Measurements from ENCODE around the gene RFC2. TPM values are rescaled to one million over a fixed set of nuclear protein-coding genes. Genes with fewer than 3 reads are reported as not detected.

The RFC2 gene
- total and polyA plus RNA-seq, 2 of the 8 experiments (the other 6 are each of a cell fraction or from before 2014, with no cell fraction given): 52.9 to 85.4 TPM

GRCh38 chr7:74207586-74207985 lies 46.6 kb downstream of the RFC2 start:
- H2BK20ac ChIP-seq (ENCODE audit: low read length): no peak overlapping the region
- no peaks in the 10 kb centered on the region for H3K79me2 ChIP-seq (ENCODE audit: control insufficient read depth in 1 of 2, insufficient read depth in 2 of 2, low read length in 2 of 2)
- peak overlapping the region; percentile 85 for H3K4ac ChIP-seq (replicated peaks; ENCODE audit: insufficient read length, low read depth, low read length)
- no peak for FAIRE-seq
- H3K27me3 ChIP-seq (replicated peaks in 1 of 4; ENCODE audit: control insufficient read depth in 3 of 4, extremely low read depth in 1 of 4, insufficient read depth in 3 of 4, low read length in 3 of 4): no peaks in the 10 kb centered on the region
- POLR2A ChIA-PET (ENCODE audit: partially characterized antibody): interaction anchor here (0.6 to 2.6 kb wide), 2 partner anchors 9 to 110 kb away, joined by 3 to 7 read pairs; no protein-coding TSS in a partner anchor
- H3K18ac ChIP-seq (ENCODE audit: extremely low read depth, low read length): no peak overlapping the region
- CTCF ChIA-PET (ENCODE audit: partially characterized antibody): interaction anchor here (0.6 to 11.6 kb wide), 23 partner anchors 8 to 831 kb away, joined by 3 to 132 read pairs (median 8); no protein-coding TSS in a partner anchor
- no peak overlapping the region for H3K23ac ChIP-seq (ENCODE audit: insufficient read length)
- no peak for DNase-seq (ENCODE audit: low read depth in 1 of 2, low spot score in 2 of 2)
- H4K8ac ChIP-seq (ENCODE audit: extremely low read depth, insufficient read depth, low read length): no peak overlapping the region
- H3K23me2 ChIP-seq (ENCODE audit: low read depth, low read length): no peaks in the 10 kb centered on the region; the same call in 1 of the 2 replicates
- no peak overlapping the region for H4K5ac ChIP-seq (ENCODE audit: insufficient read length, low read depth, low read length)
- H3K27ac ChIP-seq (ENCODE audit: low read depth, low read length): no peak overlapping the region
- no peak overlapping the region for H3K4me2 ChIP-seq (ENCODE audit: insufficient read depth in 1 of 2, low read depth in 2 of 2, low read length in 2 of 2)
- no peak for TF ChIP-seq E2F6 (IDR thresholded peaks at IDR 0.05)
- no peak for TF ChIP-seq YY1 (IDR thresholded peaks at IDR 0.05; ENCODE audit: low read depth, low read length)
- no peak overlapping the region for H4K91ac ChIP-seq (replicated peaks; ENCODE audit: insufficient read length, low read length)
- no peaks in the 10 kb centered on the region for H3K9me3 ChIP-seq (ENCODE audit: insufficient read depth in 2 of 2, low read depth in 1 of 2, low read length in 1 of 2)
- no peak overlapping the region for H2BK5ac ChIP-seq (ENCODE audit: low read depth, low read length)
- H4K20me1 ChIP-seq (replicated peaks in 1 of 2; ENCODE audit: control insufficient read depth in 1 of 2, insufficient read depth in 2 of 2, low read length in 2 of 2): no peaks in the 10 kb centered on the region
- H2AK5ac ChIP-seq (ENCODE audit: low read depth, low read length): no peak overlapping the region
- no peak overlapping the region for H2BK12ac ChIP-seq (ENCODE audit: low read depth, low read length)
- no peaks in the 10 kb centered on the region for H3K79me1 ChIP-seq (ENCODE audit: low read depth, low read length)
- no peak overlapping the region for H3K56ac ChIP-seq (replicated peaks; ENCODE audit: insufficient read length, low read depth, low read length)
- H3K9ac ChIP-seq (replicated peaks in 1 of 4; ENCODE audit: extremely low read depth in 1 of 4, low read depth in 3 of 4, low read length in 3 of 4): no peak overlapping the region
- H3K14ac ChIP-seq (ENCODE audit: insufficient read length): no peak overlapping the region
- H2BK120ac ChIP-seq (replicated peaks; ENCODE audit: low read depth, low read length): no peak overlapping the region
- H2AFZ ChIP-seq (ENCODE audit: low read length): no peak overlapping the region
- H2BK15ac ChIP-seq (ENCODE audit: low read length): no peak overlapping the region
- H3K4me1 ChIP-seq (replicated peaks in 1 of 4; ENCODE audit: control insufficient read depth in 3 of 4, insufficient read depth in 4 of 4, low read length in 3 of 4): 0 out of 7 replicates have a peak, but pooled peaks cover 0 to 2% (median 0%) of the 10 kb centered on the region in 4 experiments
- 87% methylated on average over 11 of the region's 11 CpGs; no CpG with 5 or more reads in 1 of the 2 experiments for WGBS, 2 experiments (ENCODE audit: extremely low coverage in 1 of 2, insufficient coverage in 1 of 2, insufficient read length in 1 of 2, insufficient replicate concordance in 2 of 2, low coverage in 1 of 2, low lambda C conversion rate in 2 of 2, missing lambda C conversion rate in 1 of 2)
- no peak overlapping the region for H3K4me3 ChIP-seq (ENCODE audit: extremely low read depth in 1 of 4, insufficient read depth in 2 of 4, low read depth in 3 of 4, low read length in 4 of 4)
- no peaks in the 10 kb centered on the region for H3K36me3 ChIP-seq (ENCODE audit: control insufficient read depth in 2 of 4, insufficient read depth in 4 of 4, low read length in 3 of 4)

Data from H1 (cell line).